Tibial nerve (tissue), 3 donors: Measurements from ENCODE around the gene CNOT6.

ENCODE experiments used
- CTCF ChIP-seq, 5 experiments: fragments of 200-600 bp in 3 of 5; fragments of 450-650 bp in 2 of 5; sonication (generic) in 3 of 5; IDR thresholded peaks; one replicate each; pipeline ENCODE4 v1.5.1; 2016 to 2019; ENCODE audit warnings: antibody characterized with exemption in 5 of 5, mild to moderate bottlenecking in 3 of 5, moderate library complexity in 2 of 5
- POLR2A ChIP-seq, 2 donors: fragments of 450-650 bp; IDR thresholded peaks; one replicate each; pipeline ENCODE4 v1.6.1; 2017; ENCODE audit warnings: antibody characterized with exemption in 2 of 2, mild to moderate bottlenecking in 2 of 2, moderate library complexity in 2 of 2

GRCh38 chr5:180472269-180472668 is 21.9 kb upstream of the CNOT6 start:
- TF ChIP-seq CTCF (IDR thresholded peaks at IDR 0.05): no peak
- TF ChIP-seq POLR2A (IDR thresholded peaks at IDR 0.05): no peak
